A549 (cell line): ENCODE data around the gene PLTP. TPM values are rescaled to one million over a fixed set of nuclear protein-coding genes. Genes with fewer than 3 reads are reported as not detected.

Experiments used
- ATAC-seq, 2 experiments: fragments of 200-7000 bp in 1 of 2; fragments of >200 bp in 1 of 2; cut with Nextera tagmentation in 1 of 2; cut with Tn5 transposase in 1 of 2; 3 replicates each; pipeline versions ENCODE4 v1.8.0 to v1.9.1; 2018 to 2020; ENCODE audit warnings: mild to moderate bottlenecking in 1 of 2, moderate library complexity in 1 of 2
- CTCF ChIA-PET: fragments of 300-600 bp; sonication (Branson Sonifier 250); formaldehyde crosslinking; extraction: SDS; loops from one replicate; lab custom pipeline; 2021; ENCODE audit warnings: antibody characterized with exemption, inconsistent platforms; lab: Yijun Ruan, JAX
- POLR2A ChIA-PET: fragments of 350-600 bp; formaldehyde crosslinking; extraction: SDS; loops from one replicate; lab custom pipeline; 2021; ENCODE audit warnings: antibody characterized with exemption, inconsistent platforms; lab: Yijun Ruan, JAX
- DNase-seq, 2 experiments: peaks; one replicate each; pipeline versions ENCODE4 v3.0.0 to v3.0.0-alpha.2; 2011 to 2016; ENCODE audit warnings: low read depth in 1 of 2, low spot score in 1 of 2
- FAIRE-seq: peaks from 2 replicates; lab custom pipeline; 2011; peaks lifted over from hg19 to GRCh38; lab: Jason Lieb, UNC
- H3K27ac ChIP-seq, 2 experiments: fragments of >200 bp; sonication (Bioruptor Twin); formaldehyde crosslinking; 3 replicates each; pipeline ENCODE4 v1.5.1; 2016 to 2017
- H3K4me1 ChIP-seq: fragments of >200 bp; sonication (Bioruptor Twin); formaldehyde crosslinking; 3 replicates; pipeline ENCODE4 v1.6.1; 2016
- H3K4me2 ChIP-seq: fragments of >200 bp; sonication (Bioruptor Twin); formaldehyde crosslinking; 3 replicates; pipeline ENCODE4 v1.6.1; 2016
- H3K4me3 ChIP-seq: fragments of >200 bp; sonication (Bioruptor Twin); formaldehyde crosslinking; 3 replicates; pipeline ENCODE4 v1.5.1; 2016
- H3K9me3 ChIP-seq: fragments of >200 bp; sonication (Bioruptor Twin); formaldehyde crosslinking; 3 replicates; pipeline ENCODE4 v1.6.1; 2016
- CBX2 ChIP-seq: fragments of 200-600 bp; sonication (generic); IDR thresholded peaks from 2 replicates; pipeline ENCODE4 v1.6.1; 2016; ENCODE audit warnings: low read depth, mild to moderate bottlenecking, borderline replicate concordance
- CHD2 ChIP-seq: fragments of 150-350 bp; IDR thresholded peaks from 2 replicates; pipeline ENCODE4 v1.6.1; 2014; ENCODE audit warnings: low read length; ENCODE audit not compliant: partially characterized antibody
- EHF ChIP-seq: fragments of 250-450 bp; sonication (Bioruptor Pico); IDR thresholded peaks from 2 replicates; pipeline ENCODE4 v1.5.0; 2020; ENCODE audit warnings: mild to moderate bottlenecking
- EHMT2 ChIP-seq: fragments of 200-600 bp; sonication (generic); IDR thresholded peaks from 2 replicates; pipeline ENCODE4 v1.6.1; 2016; ENCODE audit warnings: antibody characterized with exemption, low read depth, mild to moderate bottlenecking, moderate library complexity
- ELK1 ChIP-seq: fragments of 150-350 bp; IDR thresholded peaks from 2 replicates; pipeline ENCODE4 v1.6.1; 2014; ENCODE audit warnings: low read depth, mild to moderate bottlenecking, low read length
- ESRRA ChIP-seq: fragments of 150-350 bp; IDR thresholded peaks from 2 replicates; pipeline ENCODE4 v1.6.1; 2014; ENCODE audit warnings: mild to moderate bottlenecking, low read length, borderline replicate concordance
- GATA3 ChIP-seq: IDR thresholded peaks from 2 replicates; pipeline ENCODE4 v1.6.1; 2012; ENCODE audit warnings: borderline replicate concordance
- HOXA7 ChIP-seq: fragments of 250-450 bp; sonication (Bioruptor Pico); IDR thresholded peaks from 2 replicates; pipeline ENCODE4 v1.5.0; 2020; ENCODE audit warnings: mild to moderate bottlenecking, moderate library complexity
- HOXB13 ChIP-seq: fragments of 250-450 bp; sonication (Bioruptor Pico); IDR thresholded peaks from 2 replicates; pipeline ENCODE4 v1.5.0; 2020; ENCODE audit warnings: low read depth, mild to moderate bottlenecking, moderate library complexity
- JUN ChIP-seq, 2 experiments: fragments of >200 bp; sonication (Bioruptor Twin); formaldehyde crosslinking; IDR thresholded peaks; 2 replicates in 1 of 2; 3 replicates in 1 of 2; pipeline ENCODE4 v1.6.1; 2016 to 2017
- MAZ ChIP-seq: fragments of 150-350 bp; IDR thresholded peaks from 2 replicates; pipeline ENCODE4 v1.6.1; 2014; ENCODE audit warnings: antibody characterized with exemption, low read depth, low read length, borderline replicate concordance
- MYC ChIP-seq: IDR thresholded peaks from 2 replicates; pipeline ENCODE4 v1.6.1; 2012; ENCODE audit warnings: mild to moderate bottlenecking, inconsistent platforms, low read length, improper control_type of control experiment, borderline replicate concordance
- NR3C1 ChIP-seq: fragments of >200 bp; sonication (Bioruptor Twin); formaldehyde crosslinking; IDR thresholded peaks from 3 replicates; pipeline ENCODE4 v1.6.1; 2017
- POLR2A ChIP-seq: IDR thresholded peaks from 2 replicates; pipeline ENCODE4 v1.6.1; 2012; ENCODE audit warnings: mild to moderate bottlenecking, low read length
- POLR2AphosphoS2 ChIP-seq: conservative IDR thresholded peaks from 2 replicates; pipeline ENCODE4 v1.6.1; 2012; ENCODE audit warnings: low read length, improper control_type of control experiment, inconsistent platforms
- RCOR1 ChIP-seq: fragments of 150-350 bp; IDR thresholded peaks from 2 replicates; pipeline ENCODE4 v1.6.1; 2014; ENCODE audit warnings: antibody characterized with exemption, low read length, low read depth
- RFX5 ChIP-seq: fragments of 450-650 bp; IDR thresholded peaks from 2 replicates; pipeline ENCODE4 v1.7.1; 2014; ENCODE audit warnings: antibody characterized with exemption, mild to moderate bottlenecking, moderate library complexity
- TFCP2L1 ChIP-seq: fragments of 250-450 bp; sonication (Bioruptor Pico); IDR thresholded peaks from 2 replicates; pipeline ENCODE4 v1.5.0; 2021; ENCODE audit warnings: mild to moderate bottlenecking
- ZC3H11A ChIP-seq: fragments of 450-650 bp; IDR thresholded peaks from 2 replicates; pipeline ENCODE4 v1.6.1; 2014; ENCODE audit warnings: antibody characterized with exemption, mild to moderate bottlenecking
- ZNF302 ChIP-seq: fragments of 250-450 bp; sonication (Bioruptor Pico); IDR thresholded peaks from 2 replicates; pipeline ENCODE4 v1.9.0; 2021; ENCODE audit warnings: inconsistent platforms, mild to moderate bottlenecking, moderate library complexity
- WGBS: methylation state at CpG from one replicate; pipeline ENCODE4 v1.1.6; 2017; ENCODE audit errors: missing lambda C conversion rate; 5-methylcytosine and 5-hydroxymethylcytosine counted together
- polyA plus RNA-seq, 4 experiments: library from polyadenylated mRNA; depleted of rRNA in 3 of 4; stranded (reverse); fragments of >200 nt; fragmentation: RNase III in 1 of 4; extraction: RNeasy Plus Mini Kit Qiagen cat#74134 plus additional on column Dnase treatment in 1 of 4; gene quantifications; 2 replicates in 3 of 4; 3 replicates in 1 of 4; pipeline ENCODE4 v1.2.3, GENCODE V29; 2011 to 2017
- TF ChIP-seq, protein P1 (sequence below): fragments of 250-450 bp; sonication (Bioruptor Pico); IDR thresholded peaks from 2 replicates; pipeline ENCODE4 v1.5.0; 2021; ENCODE audit warnings: mild to moderate bottlenecking, moderate library complexity, borderline replicate concordance
- TF ChIP-seq, protein P2 (sequence below): fragments of >200 bp; sonication (Bioruptor Twin); formaldehyde crosslinking; IDR thresholded peaks from 2 replicates; pipeline ENCODE4 v1.6.1; 2016
- TF ChIP-seq, protein P3 (sequence below): IDR thresholded peaks from 2 replicates; pipeline ENCODE4 v1.6.1; 2012; ENCODE audit warnings: low read depth, borderline replicate concordance

Gene PLTP
- polyA plus RNA-seq, 2 of the 4 experiments (the other 2 are of a cell fraction): 1.6 to 2.7 TPM

- FAIRE-seq: no peak
- WGBS: 94% methylated on average over 16 of the region's 16 CpGs
- H3K27ac ChIP-seq: no peak overlapping the region
- POLR2A ChIA-PET: interaction anchor here (1.1 kb wide), 1 partner anchor 25 kb away, joined by 4 read pairs; the partner anchor contains the start of gene PCIF1
- ATAC-seq: no peak
- CTCF ChIA-PET: interaction anchor here (0.9 to 21.4 kb wide), 8 partner anchors 7 to 166 kb away, joined by 3 to 358 read pairs (median 5); partner anchors contain the start of gene ZNF335
- no peak overlapping the region for H3K4me3 ChIP-seq
- no peak for DNase-seq
- peaks cover 4% of the 10 kb centered on the region; the same call in 1 of the 3 replicates for H3K9me3 ChIP-seq
- H3K4me1 ChIP-seq: no peaks in the 10 kb centered on the region
- no peak overlapping the region for H3K4me2 ChIP-seq
- TF ChIP-seq, protein P1, sequence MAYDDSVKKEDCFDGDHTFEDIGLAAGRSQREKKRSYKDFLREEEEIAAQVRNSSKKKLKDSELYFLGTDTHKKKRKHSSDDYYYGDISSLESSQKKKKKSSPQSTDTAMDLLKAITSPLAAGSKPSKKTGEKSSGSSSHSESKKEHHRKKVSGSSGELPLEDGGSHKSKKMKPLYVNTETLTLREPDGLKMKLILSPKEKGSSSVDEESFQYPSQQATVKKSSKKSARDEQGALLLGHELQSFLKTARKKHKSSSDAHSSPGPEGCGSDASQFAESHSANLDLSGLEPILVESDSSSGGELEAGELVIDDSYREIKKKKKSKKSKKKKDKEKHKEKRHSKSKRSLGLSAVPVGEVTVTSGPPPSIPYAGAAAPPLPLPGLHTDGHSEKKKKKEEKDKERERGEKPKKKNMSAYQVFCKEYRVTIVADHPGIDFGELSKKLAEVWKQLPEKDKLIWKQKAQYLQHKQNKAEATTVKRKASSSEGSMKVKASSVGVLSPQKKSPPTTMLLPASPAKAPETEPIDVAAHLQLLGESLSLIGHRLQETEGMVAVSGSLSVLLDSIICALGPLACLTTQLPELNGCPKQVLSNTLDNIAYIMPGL (CRISPR knock-in tag): no peak
- TF ChIP-seq GATA3 (no peak), ZC3H11A (no peak), POLR2A (no peak), ELK1 (no peak), EHF (CRISPR knock-in tag) (no peak), CHD2 (no peak), POLR2AphosphoS2 (no peak), NR3C1 (no peak), EHMT2 (no peak), RCOR1 (no peak), TFCP2L1 (no peak), ESRRA (no peak), HOXA7 (CRISPR knock-in tag) (no peak), HOXB13 (CRISPR knock-in tag) (no peak), CBX2 (no peak), RFX5 (no peak)
- TF ChIP-seq, all 56 proteins: peak for 0
These were observed 47.2 kb upstream of the PLTP start for GRCh38 chr20:45959126-45959525.

GRCh38 chr20:45958593-45958992 is 46.6 kb upstream of the PLTP start:
- peaks cover 4% of the 10 kb centered on the region; the same call in 1 of the 3 replicates for H3K9me3 ChIP-seq
- 94% methylated on average over 4 of the region's 4 CpGs for WGBS
- no peak for TF ChIP-seq GATA3
- TF ChIP-seq, protein P2, sequence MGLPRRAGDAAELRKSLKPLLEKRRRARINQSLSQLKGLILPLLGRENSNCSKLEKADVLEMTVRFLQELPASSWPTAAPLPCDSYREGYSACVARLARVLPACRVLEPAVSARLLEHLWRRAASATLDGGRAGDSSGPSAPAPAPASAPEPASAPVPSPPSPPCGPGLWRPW: no peak
- TF ChIP-seq, protein P3, sequence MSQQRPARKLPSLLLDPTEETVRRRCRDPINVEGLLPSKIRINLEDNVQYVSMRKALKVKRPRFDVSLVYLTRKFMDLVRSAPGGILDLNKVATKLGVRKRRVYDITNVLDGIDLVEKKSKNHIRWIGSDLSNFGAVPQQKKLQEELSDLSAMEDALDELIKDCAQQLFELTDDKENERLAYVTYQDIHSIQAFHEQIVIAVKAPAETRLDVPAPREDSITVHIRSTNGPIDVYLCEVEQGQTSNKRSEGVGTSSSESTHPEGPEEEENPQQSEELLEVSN: no peak
- TF ChIP-seq ZNF302 (CRISPR knock-in tag): no peak
- no peak for TF ChIP-seq MYC
- peak in 1 of 2 experiments; percentile 19; a peak in 1 of 5 replicates for TF ChIP-seq JUN (IDR thresholded peaks at IDR 0.05)
- TF ChIP-seq MAZ: no peak
- TF ChIP-seq, all 56 proteins: peak for 1
- ChIA-PET POLR2A (interaction anchor here (0.7 to 1.3 kb wide), 4 partner anchors 14 to 25 kb away, joined by 3 to 5 read pairs (median 4); partner anchors contain the start of gene PCIF1), CTCF (interaction anchor here (0.6 to 21.4 kb wide), 11 partner anchors 6 to 166 kb away, joined by 3 to 358 read pairs (median 3); partner anchors contain the start of gene ZNF335)
- H3K4me2 ChIP-seq: no peak overlapping the region
- no peak overlapping the region for H3K4me3 ChIP-seq
- ATAC-seq: no peak
- H3K27ac ChIP-seq: no peak overlapping the region
- H3K4me1 ChIP-seq: no peaks in the 10 kb centered on the region
- no peak for FAIRE-seq
- DNase-seq: no peak
